K562 (cell line): Measurements from ENCODE around the gene PTPN11. TPM values are rescaled to one million over a fixed set of nuclear protein-coding genes. Genes with fewer than 3 reads are reported as not detected.

Experiments used
- ARID2 ChIP-seq: fragments of 450-650 bp; IDR thresholded peaks from 2 replicates; pipeline ENCODE4 v1.6.1; 2017; ENCODE audit warnings: antibody characterized with exemption, mild to moderate bottlenecking
- ATF3 ChIP-seq, 2 experiments: fragments of 450-650 bp in 1 of 2; sonication (generic) in 1 of 2; formaldehyde crosslinking in 1 of 2; IDR thresholded peaks in 1 of 2; conservative IDR thresholded peaks in 1 of 2; 2 replicates each; pipeline versions ENCODE4 v1.6.1 to v1.8.1; 2016 to 2023; ENCODE audit warnings: mild to moderate bottlenecking in 2 of 2, moderate library complexity in 2 of 2, inconsistent platforms in 1 of 2, missing genetic modification reagents in 1 of 2
- BCOR ChIP-seq: fragments of 450-650 bp; IDR thresholded peaks from 2 replicates; pipeline ENCODE4 v1.6.1; 2016
- CEBPZ ChIP-seq: fragments of 150-350 bp; IDR thresholded peaks from 2 replicates; pipeline ENCODE4 v1.6.1; 2014; ENCODE audit warnings: low read depth, mild to moderate bottlenecking, low read length, borderline replicate concordance
- EP300 ChIP-seq: IDR thresholded peaks from 2 replicates; pipeline ENCODE4 v1.6.1; 2012; ENCODE audit warnings: low read length, improper control_type of control experiment
- FOXJ3 ChIP-seq: sonication (generic); formaldehyde crosslinking; IDR thresholded peaks from 2 replicates; pipeline ENCODE4 v1.4.0; 2020; ENCODE audit warnings: mild to moderate bottlenecking, missing genetic modification reagents
- GATA2 ChIP-seq: sonication (generic); formaldehyde crosslinking; IDR thresholded peaks from 2 replicates; pipeline ENCODE4 v1.4.0; 2020; ENCODE audit warnings: mild to moderate bottlenecking, missing genetic modification reagents
- HNRNPUL1 ChIP-seq: fragments of 200-400 bp; formaldehyde crosslinking; IDR thresholded peaks from 2 replicates; pipeline ENCODE4 v1.6.1; 2017; ENCODE audit warnings: low read length
- KDM5B ChIP-seq: fragments of 200-600 bp; sonication (generic); IDR thresholded peaks from 2 replicates; pipeline ENCODE4 v1.6.1; 2012; ENCODE audit warnings: low read depth, mild to moderate bottlenecking, moderate library complexity, low read length, control low read depth, inconsistent platforms; ENCODE audit not compliant: insufficient replicate concordance
- MBD2 ChIP-seq: sonication (generic); IDR thresholded peaks from 2 replicates; pipeline ENCODE4 v1.6.1; 2016; ENCODE audit warnings: low read depth, borderline replicate concordance
- MTA2 ChIP-seq: fragments of 450-650 bp; IDR thresholded peaks from 2 replicates; pipeline ENCODE4 v1.6.1; 2016; ENCODE audit warnings: low read depth
- NRF1 ChIP-seq, 2 experiments: fragments of 450-650 bp; IDR thresholded peaks in 1 of 2; conservative IDR thresholded peaks in 1 of 2; 2 replicates each; pipeline ENCODE4 v1.6.1; 2014; ENCODE audit warnings: mild to moderate bottlenecking in 2 of 2
- PATZ1 ChIP-seq: fragments of 250-450 bp; sonication (Bioruptor Pico); IDR thresholded peaks from 2 replicates; pipeline ENCODE4 v1.5.0; 2020; ENCODE audit warnings: mild to moderate bottlenecking, borderline replicate concordance
- RBBP5 ChIP-seq: fragments of 200-600 bp; sonication (generic); IDR thresholded peaks from 2 replicates; pipeline ENCODE4 v1.6.1; 2012; ENCODE audit warnings: borderline replicate concordance, mild to moderate bottlenecking, low read length, control low read depth, inconsistent platforms; ENCODE audit not compliant: insufficient read depth, poor library complexity, severe bottlenecking
- RFX1 ChIP-seq: fragments of 450-650 bp; IDR thresholded peaks from 2 replicates; pipeline ENCODE4 v1.6.1; 2016; ENCODE audit warnings: mild to moderate bottlenecking, moderate library complexity
- SMAD3 ChIP-seq: fragments of 450-650 bp; formaldehyde crosslinking; conservative IDR thresholded peaks from 2 replicates; pipeline ENCODE4 v1.4.0; 2020; ENCODE audit warnings: mild to moderate bottlenecking
- TCF7 ChIP-seq: sonication (generic); IDR thresholded peaks from 2 replicates; pipeline ENCODE4 v1.6.1; 2016; ENCODE audit warnings: antibody characterized with exemption, borderline replicate concordance
- ZKSCAN8 ChIP-seq: fragments of 200-800 bp; sonication (Bioruptor generic); IDR thresholded peaks from 2 replicates; pipeline ENCODE4 v1.6.1; 2016; ENCODE audit warnings: missing genetic modification characterization, missing compliant biosample characterization
- ZNF408 ChIP-seq: fragments of 250-450 bp; sonication (Bioruptor Pico); IDR thresholded peaks from 2 replicates; pipeline ENCODE4 v1.4.0; 2020; ENCODE audit warnings: low read depth, mild to moderate bottlenecking, moderate library complexity
- ZNF57 ChIP-seq: fragments of 450-650 bp; formaldehyde crosslinking; IDR thresholded peaks from 2 replicates; pipeline ENCODE4 v1.4.0; 2020; ENCODE audit warnings: mild to moderate bottlenecking, moderate library complexity
- ZNF589 ChIP-seq: fragments of 200-800 bp; sonication (Bioruptor generic); IDR thresholded peaks from 2 replicates; pipeline ENCODE4 v1.6.1; 2016; ENCODE audit warnings: low read depth, missing genetic modification characterization, missing compliant biosample characterization
- ZSCAN32 ChIP-seq: fragments of 450-650 bp; formaldehyde crosslinking; IDR thresholded peaks from 2 replicates; pipeline ENCODE4 v1.4.0; 2020; ENCODE audit warnings: mild to moderate bottlenecking, moderate library complexity
- polyA plus RNA-seq, 8 experiments: library from polyadenylated mRNA; depleted of rRNA in 4 of 8; stranded (reverse) in 5 of 8; unstranded in 3 of 8; fragments of >200 nt; fragmentation: Nextera tagmentation in 2 of 8; fragmentation: Illumina TruSeq in 1 of 8; extraction: Ambion mirVana in 2 of 8; extraction: Trizol in 1 of 8; gene quantifications; 2 replicates each; pipeline versions ENCODE4 v1.2.1 to v1.2.3, GENCODE V29; 2011 to 2014; ENCODE audit warnings: inconsistent platforms in 1 of 8, missing spikeins in 1 of 8
- total RNA-seq, 7 experiments: library from RNA; depleted of rRNA in 6 of 7; stranded (reverse); fragments of >200 nt in 6 of 7; fragmentation: Illumina TruSeq in 2 of 7; extraction: Trizol in 2 of 7; gene quantifications; 2 replicates each; pipeline versions ENCODE4 v1.2.1 to v1.2.3, GENCODE V29; 2011 to 2021; ENCODE audit warnings: low replicate concordance in 1 of 7

Gene PTPN11
- total and polyA plus RNA-seq, 9 of the 15 experiments (the other 6 are each of a cell fraction or from before 2014, with no cell fraction given) = 22.5 to 126 (median 79.7) TPM

- TF ChIP-seq SMAD3 = no peak
- TF ChIP-seq FOXJ3 = no peak
- peak; percentile 98 for TF ChIP-seq KDM5B
- TF ChIP-seq CEBPZ = no peak
- no peak for TF ChIP-seq HNRNPUL1
- TF ChIP-seq ARID2 = no peak
- TF ChIP-seq MTA2 = no peak
- peak; percentile 89 for TF ChIP-seq RBBP5
- peak; percentile 89 for TF ChIP-seq BCOR
- no peak for TF ChIP-seq ZSCAN32
- TF ChIP-seq ATF3 (IDR thresholded peaks at IDR 0.05) = no peak
- TF ChIP-seq ATF3 (CRISPR knock-in tag; conservative IDR thresholded peaks at IDR 0.05) = no peak
- TF ChIP-seq TCF7 = no peak
- no peak for TF ChIP-seq GATA2 (CRISPR knock-in tag)
- peak; percentile 67; the same call in 1 of the 2 replicates for TF ChIP-seq MBD2
- no peak for TF ChIP-seq ZNF57 (CRISPR knock-in tag)
- no peak for TF ChIP-seq PATZ1
- TF ChIP-seq EP300 = no peak
- no peak for TF ChIP-seq ZKSCAN8
- TF ChIP-seq NRF1 (conservative IDR thresholded peaks at IDR 0.05 in 1 of 2, IDR thresholded peaks at IDR 0.05 in 1 of 2) = peak in 1 of 2 experiments; percentile 50; a peak in 3 of 4 replicates
- no peak for TF ChIP-seq ZNF408 (CRISPR knock-in tag)
- no peak for TF ChIP-seq ZNF589 (CRISPR knock-in tag)
- no peak for TF ChIP-seq RFX1
These were observed 36.6 kb upstream of the PTPN11 start, which contains the start of gene HECTD4 (continued) for GRCh38 chr12:112381883-112382796.
